ENCODE results near the gene RBM46.

Gene RBM46

GRCh38 chr4:154807042-154807630, 26.1 kb downstream of the RBM46 start:
- no peak for DNase-seq
- Histone ChIP-seq H3K4me3 (ENCODE audit: low read depth, low read length) (no peak overlapping the region), H3K9me3 (ENCODE audit: severe bottlenecking) (no peaks in the 10 kb centered on the region), H3K27me3 (ENCODE audit: insufficient read depth, low read depth, severe bottlenecking) (no peaks in the 10 kb centered on the region), H3K27ac (no peak overlapping the region), H3K36me3 (no peaks in the 10 kb centered on the region)
- TF ChIP-seq CTCF (IDR thresholded peaks at IDR 0.05; ENCODE audit: low read depth, low read length) = no peak

GRCh38 chr4:154818230-154818629, 37.2 kb downstream of the RBM46 start:
- no peak for DNase-seq
- Histone ChIP-seq H3K36me3 (no peaks in the 10 kb centered on the region), H3K27ac (no peak overlapping the region), H3K27me3 (ENCODE audit: insufficient read depth, low read depth, severe bottlenecking) (no peaks in the 10 kb centered on the region), H3K9me3 (ENCODE audit: severe bottlenecking) (no peaks in the 10 kb centered on the region), H3K4me3 (ENCODE audit: low read depth, low read length) (no peak overlapping the region)
- no peak for TF ChIP-seq CTCF (IDR thresholded peaks at IDR 0.05; ENCODE audit: low read depth, low read length)

- TF ChIP-seq CTCF (IDR thresholded peaks at IDR 0.05; ENCODE audit: low read depth, low read length) = no peak
- Histone ChIP-seq H3K27ac (no peak overlapping the region), H3K27me3 (ENCODE audit: insufficient read depth, low read depth, severe bottlenecking) (no peaks in the 10 kb centered on the region), H3K9me3 (ENCODE audit: severe bottlenecking) (no peaks in the 10 kb centered on the region), H3K36me3 (no peaks in the 10 kb centered on the region), H3K4me3 (ENCODE audit: low read depth, low read length) (no peak overlapping the region)
- DNase-seq = no peak
Observed at GRCh38 chr4:154822775-154823174, 41.7 kb downstream of the RBM46 start.

- H3K27me3 ChIP-seq (ENCODE audit: insufficient read depth, low read depth, severe bottlenecking) = no peaks in the 10 kb centered on the region
- H3K27ac ChIP-seq = no peak overlapping the region
- H3K36me3 ChIP-seq = no peaks in the 10 kb centered on the region
- TF ChIP-seq CTCF (IDR thresholded peaks at IDR 0.05; ENCODE audit: low read depth, low read length) = no peak
- H3K4me3 ChIP-seq (ENCODE audit: low read depth, low read length) = no peak overlapping the region
- H3K9me3 ChIP-seq (ENCODE audit: severe bottlenecking) = peaks cover 6% of the 10 kb centered on the region
- no peak for DNase-seq
Observed at GRCh38 chr4:154836030-154836429, 55.0 kb downstream of the RBM46 start.

GRCh38 chr4:154836513-154836912, 55.4 kb downstream of the RBM46 start:
- peaks cover 6% of the 10 kb centered on the region for H3K9me3 ChIP-seq (ENCODE audit: severe bottlenecking)
- no peak for DNase-seq
- TF ChIP-seq CTCF (IDR thresholded peaks at IDR 0.05; ENCODE audit: low read depth, low read length) = no peak
- no peaks in the 10 kb centered on the region for H3K36me3 ChIP-seq
- H3K27ac ChIP-seq = no peak overlapping the region
- no peak overlapping the region for H3K4me3 ChIP-seq (ENCODE audit: low read depth, low read length)
- no peaks in the 10 kb centered on the region for H3K27me3 ChIP-seq (ENCODE audit: insufficient read depth, low read depth, severe bottlenecking)

- H3K9me3 ChIP-seq (ENCODE audit: severe bottlenecking) = peaks cover 6% of the 10 kb centered on the region
- H3K27me3 ChIP-seq (ENCODE audit: insufficient read depth, low read depth, severe bottlenecking) = no peaks in the 10 kb centered on the region
- H3K27ac ChIP-seq = no peak overlapping the region
- no peak for DNase-seq
- H3K4me3 ChIP-seq (ENCODE audit: low read depth, low read length) = no peak overlapping the region
- no peak for TF ChIP-seq CTCF (IDR thresholded peaks at IDR 0.05; ENCODE audit: low read depth, low read length)
- no peaks in the 10 kb centered on the region for H3K36me3 ChIP-seq
Observed at GRCh38 chr4:154838155-154838554, 57.1 kb downstream of the RBM46 start.
